Left kidney (tissue), 2 donors: Measurements from ENCODE around the gene IFNG-AS1. TPM values are rescaled to one million over a fixed set of nuclear protein-coding genes. Genes with fewer than 3 reads are reported as not detected.

Experiments used
- DNase-seq: peaks from one replicate; pipeline ENCODE4 v3.0.0-alpha.2; 2013
- polyA plus RNA-seq: library from polyadenylated mRNA; unstranded; fragments of 120-200 nt; gene quantifications from one replicate; pipeline ENCODE4 v1.2.1, GENCODE V29; 2013; ENCODE audit not compliant: insufficient read length

The IFNG-AS1 gene
- polyA plus RNA-seq, 1 donor: 0.28 TPM

GRCh38 chr12:67994046-67994445 lies 4.8 kb downstream of the IFNG-AS1 start:
- DNase-seq: no peak

GRCh38 chr12:67996347-67996746 lies 7.1 kb downstream of the IFNG-AS1 start:
- no peak for DNase-seq

- no peak for DNase-seq
Observed at GRCh38 chr12:67998379-67998778, 9.1 kb downstream of the IFNG-AS1 start.

- DNase-seq: no peak
Observed at GRCh38 chr12:67999244-67999643, 10.0 kb downstream of the IFNG-AS1 start.

GRCh38 chr12:68001486-68002466 lies 12.5 kb downstream of the IFNG-AS1 start:
- no peak for DNase-seq

GRCh38 chr12:68003777-68004176 lies 14.5 kb downstream of the IFNG-AS1 start:
- DNase-seq: no peak

GRCh38 chr12:68007033-68007432 lies 17.8 kb downstream of the IFNG-AS1 start:
- no peak for DNase-seq

- DNase-seq: no peak
Observed at GRCh38 chr12:68007466-68007865, 18.2 kb downstream of the IFNG-AS1 start.

GRCh38 chr12:68011206-68011881 lies 22.1 kb downstream of the IFNG-AS1 start:
- DNase-seq: no peak

- DNase-seq: no peak
Observed at GRCh38 chr12:68011882-68012207, 22.6 kb downstream of the IFNG-AS1 start.

GRCh38 chr12:68012712-68013111 lies 23.5 kb downstream of the IFNG-AS1 start:
- peak; percentile 10 for DNase-seq

- no peak for DNase-seq
Observed at GRCh38 chr12:68013181-68013580, 23.9 kb downstream of the IFNG-AS1 start.

GRCh38 chr12:68016136-68016535 lies 26.9 kb downstream of the IFNG-AS1 start:
- no peak for DNase-seq

- DNase-seq: no peak
Observed at GRCh38 chr12:68018315-68018714, 29.1 kb downstream of the IFNG-AS1 start.

GRCh38 chr12:68020049-68020448 lies 30.8 kb downstream of the IFNG-AS1 start:
- no peak for DNase-seq

- no peak for DNase-seq
Observed at GRCh38 chr12:68020699-68021098, 31.5 kb downstream of the IFNG-AS1 start.

- DNase-seq: no peak
Observed at GRCh38 chr12:68028647-68029046, 39.4 kb downstream of the IFNG-AS1 start.

- no peak for DNase-seq
Observed at GRCh38 chr12:68030248-68030647, 41.0 kb downstream of the IFNG-AS1 start.

- DNase-seq: no peak
Observed at GRCh38 chr12:68031174-68031573, 41.9 kb downstream of the IFNG-AS1 start.

- DNase-seq: no peak
Observed at GRCh38 chr12:68031881-68032739, 42.9 kb downstream of the IFNG-AS1 start.

GRCh38 chr12:68034567-68034966 lies 45.3 kb downstream of the IFNG-AS1 start:
- DNase-seq: no peak

GRCh38 chr12:68036642-68037041 lies 47.4 kb downstream of the IFNG-AS1 start:
- DNase-seq: no peak
